Mesenchymal stem cell (in vitro differentiated cells and primary cell): ENCODE measurements around the gene ZIC2.

Source experiments
- DNase-seq: peaks from one replicate; pipeline ENCODE4 v3.0.0-alpha.2; 2013
- H2AFZ ChIP-seq: one replicate; pipeline ENCODE4 v1.6.1; 2013; ENCODE audit warnings: low read depth, mild to moderate bottlenecking, control low read depth, inconsistent platforms, low read length, moderate library complexity
- H2AK5ac ChIP-seq: 2 replicates; pipeline ENCODE4 v1.6.1; 2013; ENCODE audit warnings: low read length, moderate library complexity, mild to moderate bottlenecking, inconsistent platforms; ENCODE audit not compliant: severe bottlenecking
- H2BK120ac ChIP-seq: one replicate; pipeline ENCODE4 v1.6.1; 2013; ENCODE audit warnings: low read depth, mild to moderate bottlenecking, inconsistent platforms, low read length, moderate library complexity
- H2BK12ac ChIP-seq, 2 experiments: one replicate each; pipeline ENCODE4 v1.6.1; 2013; ENCODE audit warnings: inconsistent platforms in 2 of 2, low read length in 2 of 2, mild to moderate bottlenecking in 2 of 2, moderate library complexity in 2 of 2, control low read depth in 1 of 2
- H2BK15ac ChIP-seq: one replicate; pipeline ENCODE4 v1.6.1; 2013; ENCODE audit warnings: mild to moderate bottlenecking, low read depth, inconsistent platforms; ENCODE audit not compliant: poor library complexity, severe bottlenecking
- H2BK5ac ChIP-seq: 2 replicates; pipeline ENCODE4 v1.6.1; 2013; ENCODE audit warnings: low read depth, mild to moderate bottlenecking, low read length, control low read depth, inconsistent platforms; ENCODE audit not compliant: poor library complexity, severe bottlenecking
- H3K14ac ChIP-seq, 2 experiments: one replicate each; pipeline ENCODE4 v1.6.1; 2013; ENCODE audit warnings: inconsistent platforms in 2 of 2, low read length in 2 of 2, control low read depth in 1 of 2, mild to moderate bottlenecking in 1 of 2, moderate library complexity in 1 of 2
- H3K18ac ChIP-seq, 2 experiments: one replicate each; pipeline ENCODE4 v1.6.1; 2013; ENCODE audit warnings: inconsistent platforms in 2 of 2, low read length in 2 of 2, control low read depth in 1 of 2, low read depth in 1 of 2, mild to moderate bottlenecking in 1 of 2
- H3K23ac ChIP-seq, 2 experiments: one replicate each; pipeline ENCODE4 v1.6.1; 2013; ENCODE audit warnings: inconsistent platforms in 2 of 2, low read length in 2 of 2, mild to moderate bottlenecking in 2 of 2, moderate library complexity in 2 of 2, control low read depth in 1 of 2
- H3K27ac ChIP-seq: 2 replicates; pipeline ENCODE4 v1.5.1; 2013; ENCODE audit warnings: mild to moderate bottlenecking, moderate library complexity, low read length, control low read depth, inconsistent platforms; ENCODE audit not compliant: poor library complexity, severe bottlenecking
- H3K27me3 ChIP-seq, 2 experiments: 2 replicates each; pipeline versions ENCODE4 v1.6.1 to v1.7.0; 2013; ENCODE audit warnings: low read length in 2 of 2, mild to moderate bottlenecking in 2 of 2, moderate library complexity in 2 of 2, control low read depth in 1 of 2, inconsistent platforms in 1 of 2; ENCODE audit not compliant: control insufficient read depth in 1 of 2, insufficient read depth in 1 of 2
- H3K36me3 ChIP-seq, 2 experiments: 2 replicates each; pipeline versions ENCODE4 v1.6.1 to v1.7.0; 2013; ENCODE audit warnings: low read length in 2 of 2, control low read depth in 1 of 2, inconsistent platforms in 1 of 2, low read depth in 1 of 2, mild to moderate bottlenecking in 1 of 2; ENCODE audit not compliant: insufficient read depth in 2 of 2, control insufficient read depth in 1 of 2
- H3K4ac ChIP-seq, 2 experiments: one replicate each; pipeline ENCODE4 v1.6.1; 2013; ENCODE audit warnings: inconsistent platforms in 2 of 2, low read length in 2 of 2, mild to moderate bottlenecking in 2 of 2, moderate library complexity in 2 of 2, control low read depth in 1 of 2, low read depth in 1 of 2
- H3K4me1 ChIP-seq: 2 replicates; pipeline ENCODE4 v1.6.1; 2013; ENCODE audit warnings: low read depth, low read length, control low read depth; ENCODE audit not compliant: control insufficient read depth, insufficient read depth
- H3K4me2 ChIP-seq: 2 replicates; pipeline ENCODE4 v1.6.1; 2013; ENCODE audit warnings: low read length, mild to moderate bottlenecking, inconsistent platforms; ENCODE audit not compliant: poor library complexity, severe bottlenecking
- H3K4me3 ChIP-seq, 2 experiments: 2 replicates each; pipeline versions ENCODE4 v1.5.1 to v1.7.0; 2013; ENCODE audit warnings: low read length in 2 of 2, mild to moderate bottlenecking in 2 of 2, control low read depth in 1 of 2, low read depth in 1 of 2; ENCODE audit not compliant: insufficient read depth in 1 of 2
- H3K79me1 ChIP-seq: replicated peaks from 2 replicates; pipeline ENCODE4 v1.6.1; 2013; ENCODE audit warnings: mild to moderate bottlenecking, control low read depth, low read length, inconsistent platforms; ENCODE audit not compliant: poor library complexity, severe bottlenecking
- H3K9ac ChIP-seq: 2 replicates; pipeline ENCODE4 v1.7.0; 2013; ENCODE audit warnings: mild to moderate bottlenecking, low read length, moderate library complexity
- H3K9me3 ChIP-seq: 2 replicates; pipeline ENCODE4 v1.7.0; 2013; ENCODE audit warnings: mild to moderate bottlenecking, low read length; ENCODE audit not compliant: control insufficient read depth
- H4K8ac ChIP-seq: one replicate; pipeline ENCODE4 v1.6.1; 2013; ENCODE audit warnings: inconsistent platforms, mild to moderate bottlenecking, low read length, moderate library complexity
- H4K91ac ChIP-seq: one replicate; pipeline ENCODE4 v1.6.1; 2013; ENCODE audit warnings: mild to moderate bottlenecking, low read length, inconsistent platforms
- WGBS: methylation state at CpG from one replicate; pipeline ENCODE4 v1.1.7; 2013; ENCODE audit warnings: mixed read lengths; 5-methylcytosine and 5-hydroxymethylcytosine counted together

ZIC2 gene

DNA sequence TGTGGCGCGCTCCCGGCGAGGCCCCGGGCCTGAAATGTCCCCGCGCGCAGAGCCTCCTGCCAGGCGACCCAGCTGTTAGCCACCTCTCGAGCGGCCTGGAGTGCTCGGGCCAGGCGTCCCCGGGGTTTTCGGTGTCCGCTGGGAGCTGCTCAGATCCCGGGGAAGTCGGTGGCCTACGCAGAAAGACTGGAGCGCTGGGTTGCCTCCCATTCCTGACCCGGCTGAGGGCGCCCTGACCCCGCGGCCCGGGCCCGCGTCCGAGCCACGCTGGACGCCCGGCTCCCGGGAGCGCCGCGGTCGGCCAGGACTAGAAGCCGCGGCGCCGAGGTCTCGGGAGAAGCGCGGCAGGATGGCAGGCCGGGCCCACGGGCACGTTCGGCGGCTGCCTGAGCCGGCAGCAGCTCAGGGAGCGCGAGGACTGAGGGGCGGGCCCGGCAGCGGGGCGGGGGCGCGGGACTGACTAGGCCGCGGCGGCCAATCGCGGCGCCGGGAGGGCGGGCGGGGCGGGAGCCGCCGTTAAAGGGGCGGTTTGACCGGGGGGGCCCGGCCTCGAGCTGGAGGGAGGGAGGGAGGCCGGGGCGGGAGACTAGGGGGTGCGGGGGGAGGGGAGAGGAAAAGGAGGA lies 1.3 kb upstream of the ZIC2 start:
- H3K4me2 ChIP-seq, result peak overlapping the region; percentile 89
- H3K27ac ChIP-seq, result peak overlapping the region; percentile 52
- no peak overlapping the region for H3K23ac ChIP-seq
- H3K18ac ChIP-seq, result no peak overlapping the region
- H2AK5ac ChIP-seq, result no peak overlapping the region
- peak overlapping the region; percentile 44 to 69 for H3K4me3 ChIP-seq
- peaks cover 5% of the 10 kb centered on the region for H3K4me1 ChIP-seq
- no peak overlapping the region for H3K14ac ChIP-seq
- no peak overlapping the region for H4K91ac ChIP-seq
- H2AFZ ChIP-seq, result no peak overlapping the region
- H2BK5ac ChIP-seq, result peak overlapping the region; percentile 90
- no peak overlapping the region for H2BK120ac ChIP-seq
- 2% methylated on average over 60 of the region's 76 CpGs for WGBS
- H3K27me3 ChIP-seq, result peaks cover 0 to 83% of the 10 kb centered on the region in 2 experiments
- H2BK12ac ChIP-seq, result no peak overlapping the region
- H2BK15ac ChIP-seq, result no peak overlapping the region
- H3K79me1 ChIP-seq, result peaks cover 5% of the 10 kb centered on the region
- peaks cover 6% of the 10 kb centered on the region for H3K9me3 ChIP-seq
- peak; percentile 54 for DNase-seq
- no peak overlapping the region for H3K4ac ChIP-seq
- no peak overlapping the region for H3K9ac ChIP-seq
- H4K8ac ChIP-seq, result no peak overlapping the region
- H3K36me3 ChIP-seq, result peaks cover 0 to 27% of the 10 kb centered on the region in 2 experiments

DNA sequence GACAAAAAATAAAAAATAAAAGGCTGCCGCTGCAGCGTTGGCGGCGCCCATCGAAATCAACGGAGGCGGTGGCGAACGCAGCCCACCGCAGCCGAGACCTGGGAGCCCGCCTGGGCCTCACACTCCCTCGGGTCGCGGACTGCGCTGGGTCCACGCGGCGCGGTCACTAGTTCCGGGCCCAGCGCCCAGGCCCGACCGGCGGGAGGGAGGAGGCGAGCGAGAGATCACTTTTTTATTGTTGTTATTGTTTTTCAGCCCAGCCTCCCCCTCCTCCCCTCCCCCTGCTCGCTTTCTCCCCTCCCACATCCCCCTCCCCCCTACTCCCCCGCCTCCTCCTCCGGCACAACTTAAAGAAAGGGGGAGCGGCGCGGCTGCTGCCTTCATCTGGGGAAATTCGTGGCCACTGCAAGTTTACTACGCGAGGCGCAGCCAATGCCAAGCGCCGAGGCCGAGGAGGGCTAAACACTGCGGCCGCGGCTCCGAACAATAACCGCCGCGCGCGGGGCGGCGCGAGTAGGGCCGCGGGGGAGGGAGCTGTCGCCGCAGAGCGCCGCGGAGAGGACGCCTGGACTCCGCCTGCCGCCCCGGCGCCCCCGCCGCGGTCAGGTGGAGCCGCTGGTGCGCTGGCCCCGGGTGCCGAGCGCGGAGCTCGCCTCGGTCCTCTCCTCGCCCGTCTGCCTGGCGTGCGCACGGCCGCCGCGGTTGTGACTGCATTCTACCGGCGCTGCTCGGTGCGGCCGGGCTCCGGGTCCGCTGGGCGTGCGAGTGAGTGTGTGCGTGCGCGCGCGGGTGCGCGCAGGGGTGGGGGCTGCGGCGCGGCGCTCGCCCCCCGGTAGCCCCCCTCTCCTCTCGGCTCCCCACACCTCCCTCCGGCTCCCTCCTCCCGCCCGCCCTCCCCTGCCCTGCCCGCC lies 505 bp upstream of the ZIC2 start:
- no peaks in the 10 kb centered on the region for H3K79me1 ChIP-seq
- peaks cover 5% of the 10 kb centered on the region for H3K4me1 ChIP-seq
- no peak overlapping the region for H4K8ac ChIP-seq
- no peak overlapping the region for H3K18ac ChIP-seq
- peak overlapping the region in 1 of 2 experiments; percentile 78 for H3K4me3 ChIP-seq
- peak overlapping the region; percentile 73 for H3K4me2 ChIP-seq
- H3K27me3 ChIP-seq, result peaks cover 0 to 82% of the 10 kb centered on the region in 2 experiments
- no peak overlapping the region for H2BK120ac ChIP-seq
- peaks cover 0 to 30% of the 10 kb centered on the region in 2 experiments for H3K36me3 ChIP-seq
- H3K4ac ChIP-seq, result no peak overlapping the region
- peak overlapping the region; percentile 64 for H2AFZ ChIP-seq
- H3K14ac ChIP-seq, result no peak overlapping the region
- no peak overlapping the region for H2BK15ac ChIP-seq
- no peak overlapping the region for H4K91ac ChIP-seq
- no peak overlapping the region for H2AK5ac ChIP-seq
- peak overlapping the region in 1 of 2 experiments; percentile 24 for H3K23ac ChIP-seq
- no peak overlapping the region for H3K9ac ChIP-seq
- WGBS, result under 1% methylated on average over 41 of the region's 110 CpGs
- H3K27ac ChIP-seq, result peak overlapping the region; percentile 73
- peaks cover 3% of the 10 kb centered on the region for H3K9me3 ChIP-seq
- H2BK5ac ChIP-seq, result peak overlapping the region; percentile 95
- no peak overlapping the region for H2BK12ac ChIP-seq
- DNase-seq, result no peak

- Histone ChIP-seq H2AK5ac (no peak overlapping the region), H3K4ac (no peak overlapping the region), H2AFZ (peak overlapping the region; percentile 32), H3K79me1 (no peaks in the 10 kb centered on the region), H3K9ac (no peak overlapping the region), H4K8ac (no peak overlapping the region), H3K4me2 (peak overlapping the region; percentile 58), H3K36me3 (peaks cover 0 to 30% of the 10 kb centered on the region in 2 experiments), H3K23ac (no peak overlapping the region), H3K18ac (no peak overlapping the region), H2BK5ac (peak overlapping the region; percentile 92), H3K27me3 (peaks cover 0 to 82% of the 10 kb centered on the region in 2 experiments), H4K91ac (no peak overlapping the region), H3K14ac (peak overlapping the region in 1 of 2 experiments; percentile 12), H2BK15ac (no peak overlapping the region), H3K27ac (peak overlapping the region; percentile 95), H3K9me3 (no peaks in the 10 kb centered on the region), H3K4me1 (peaks cover 5% of the 10 kb centered on the region), H2BK12ac (no peak overlapping the region), H3K4me3 (peak overlapping the region in 1 of 2 experiments; percentile 96), H2BK120ac (no peak overlapping the region)
- under 1% methylated on average over 83 of the region's 98 CpGs for WGBS
- DNase-seq, result no peak
Measured at GRCh38 chr13:99982036-99982730, 599 bp downstream of the ZIC2 start.
